CD4-positive, alpha-beta T cell treated with Interleukin-15 for 4 hours (primary cell): ENCODE measurements around the gene MRPL45.

Source experiments
- DNase-seq: peaks from one replicate; pipeline ENCODE4 v3.0.0-alpha.2; 2020; ENCODE audit warnings: low spot score

The MRPL45 gene

GRCh38 chr17:38325221-38325851 lies 28.4 kb downstream of the MRPL45 start:
- no peak for DNase-seq

GRCh38 chr17:38326996-38327792 lies 30.2 kb downstream of the MRPL45 start:
- no peak for DNase-seq

GRCh38 chr17:38327936-38328335 lies 31.0 kb downstream of the MRPL45 start:
- DNase-seq: no peak

GRCh38 chr17:38328620-38329019 lies 31.7 kb downstream of the MRPL45 start:
- no peak for DNase-seq

GRCh38 chr17:38329284-38329683 lies 32.3 kb downstream of the MRPL45 start:
- DNase-seq: no peak

GRCh38 chr17:38329808-38330730 lies 33.1 kb downstream of the MRPL45 start:
- DNase-seq: no peak

- DNase-seq: no peak
Observed at GRCh38 chr17:38330941-38331411, 34.0 kb downstream of the MRPL45 start.

- DNase-seq: no peak
Observed at GRCh38 chr17:38332735-38333134, 35.8 kb downstream of the MRPL45 start.

GRCh38 chr17:38333635-38334295 lies 36.8 kb downstream of the MRPL45 start:
- DNase-seq: peak; percentile 28

- DNase-seq: no peak
Observed at GRCh38 chr17:38334480-38335364, 37.8 kb downstream of the MRPL45 start.

GRCh38 chr17:38336838-38337237 lies 39.9 kb downstream of the MRPL45 start:
- no peak for DNase-seq

GRCh38 chr17:38338053-38338452 lies 41.1 kb downstream of the MRPL45 start:
- no peak for DNase-seq

GRCh38 chr17:38338535-38338934 lies 41.6 kb downstream of the MRPL45 start:
- no peak for DNase-seq

GRCh38 chr17:38339891-38340290 lies 42.9 kb downstream of the MRPL45 start:
- no peak for DNase-seq

- DNase-seq: no peak
Observed at GRCh38 chr17:38341035-38341721, 44.2 kb downstream of the MRPL45 start.

GRCh38 chr17:38342886-38343607 lies 46.1 kb downstream of the MRPL45 start:
- DNase-seq: no peak

- no peak for DNase-seq
Observed at GRCh38 chr17:38343608-38344419, 46.8 kb downstream of the MRPL45 start, which contains the start of gene GPR179. GPR179 (minus strand) TSS chr17:38343956; CDS start chr17:38343789, 167 bp downstream.

- no peak for DNase-seq
Observed at GRCh38 chr17:38344420-38344745, 47.4 kb downstream of the MRPL45 start.

- no peak for DNase-seq
Observed at GRCh38 chr17:38345743-38346142, 48.8 kb downstream of the MRPL45 start.
